Measurements from ENCODE around the gene TNFRSF21.
"Not testable (repeated sequence)": the region's sequence is repeated elsewhere in the genome, so short reads cannot be mapped to it uniquely, and the experiment has no call there.

The TNFRSF21 gene, protein sequence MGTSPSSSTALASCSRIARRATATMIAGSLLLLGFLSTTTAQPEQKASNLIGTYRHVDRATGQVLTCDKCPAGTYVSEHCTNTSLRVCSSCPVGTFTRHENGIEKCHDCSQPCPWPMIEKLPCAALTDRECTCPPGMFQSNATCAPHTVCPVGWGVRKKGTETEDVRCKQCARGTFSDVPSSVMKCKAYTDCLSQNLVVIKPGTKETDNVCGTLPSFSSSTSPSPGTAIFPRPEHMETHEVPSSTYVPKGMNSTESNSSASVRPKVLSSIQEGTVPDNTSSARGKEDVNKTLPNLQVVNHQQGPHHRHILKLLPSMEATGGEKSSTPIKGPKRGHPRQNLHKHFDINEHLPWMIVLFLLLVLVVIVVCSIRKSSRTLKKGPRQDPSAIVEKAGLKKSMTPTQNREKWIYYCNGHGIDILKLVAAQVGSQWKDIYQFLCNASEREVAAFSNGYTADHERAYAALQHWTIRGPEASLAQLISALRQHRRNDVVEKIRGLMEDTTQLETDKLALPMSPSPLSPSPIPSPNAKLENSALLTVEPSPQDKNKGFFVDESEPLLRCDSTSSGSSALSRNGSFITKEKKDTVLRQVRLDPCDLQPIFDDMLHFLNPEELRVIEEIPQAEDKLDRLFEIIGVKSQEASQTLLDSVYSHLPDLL

DNA sequence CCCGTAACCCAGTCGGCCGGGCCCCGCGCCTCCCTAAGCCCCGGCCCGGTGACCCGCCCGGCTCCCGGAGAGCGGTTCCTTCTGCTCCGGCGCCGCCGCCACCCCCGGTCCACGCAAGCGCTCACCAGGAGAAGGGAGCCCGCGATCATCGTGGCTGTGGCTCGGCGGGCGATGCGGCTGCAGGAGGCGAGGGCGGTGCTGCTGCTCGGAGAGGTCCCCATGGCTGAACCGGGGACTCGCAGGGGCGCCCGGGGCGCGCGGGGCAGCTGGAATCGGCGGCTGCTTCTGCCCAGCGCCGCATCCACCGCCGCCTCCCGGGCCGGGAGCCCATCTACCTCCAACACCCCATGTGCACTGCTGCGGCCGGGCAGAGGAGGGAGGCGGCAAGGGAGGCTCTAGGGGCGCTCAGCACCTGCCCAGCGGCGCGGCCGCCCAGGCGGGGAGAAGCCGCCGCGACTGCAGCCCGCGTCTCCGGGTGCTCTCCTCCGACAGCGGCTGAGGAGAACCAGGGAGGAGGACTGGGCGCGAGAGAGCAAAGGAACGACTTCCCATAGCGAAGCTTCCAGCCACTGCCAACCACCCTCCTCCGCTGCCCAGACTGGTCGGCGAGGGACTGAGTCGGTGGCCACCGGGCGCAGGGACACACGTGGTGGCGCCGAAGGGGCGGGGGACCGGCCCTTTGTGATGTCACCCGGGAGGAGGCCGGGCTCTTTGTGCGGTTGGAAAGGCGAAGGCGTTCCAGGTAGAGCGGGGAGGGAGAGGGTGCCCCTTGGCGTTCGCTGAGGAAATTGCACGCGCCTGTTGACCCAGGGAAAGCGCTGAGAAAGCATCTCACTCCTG is at the start of gene TNFRSF21:
TNFRSF21 (minus strand) TSS at position 615 of the 840 bp plus-strand sequence; CDS start at position 221, 394 bp downstream.
- DNase-seq = peak; percentile 92

DNA sequence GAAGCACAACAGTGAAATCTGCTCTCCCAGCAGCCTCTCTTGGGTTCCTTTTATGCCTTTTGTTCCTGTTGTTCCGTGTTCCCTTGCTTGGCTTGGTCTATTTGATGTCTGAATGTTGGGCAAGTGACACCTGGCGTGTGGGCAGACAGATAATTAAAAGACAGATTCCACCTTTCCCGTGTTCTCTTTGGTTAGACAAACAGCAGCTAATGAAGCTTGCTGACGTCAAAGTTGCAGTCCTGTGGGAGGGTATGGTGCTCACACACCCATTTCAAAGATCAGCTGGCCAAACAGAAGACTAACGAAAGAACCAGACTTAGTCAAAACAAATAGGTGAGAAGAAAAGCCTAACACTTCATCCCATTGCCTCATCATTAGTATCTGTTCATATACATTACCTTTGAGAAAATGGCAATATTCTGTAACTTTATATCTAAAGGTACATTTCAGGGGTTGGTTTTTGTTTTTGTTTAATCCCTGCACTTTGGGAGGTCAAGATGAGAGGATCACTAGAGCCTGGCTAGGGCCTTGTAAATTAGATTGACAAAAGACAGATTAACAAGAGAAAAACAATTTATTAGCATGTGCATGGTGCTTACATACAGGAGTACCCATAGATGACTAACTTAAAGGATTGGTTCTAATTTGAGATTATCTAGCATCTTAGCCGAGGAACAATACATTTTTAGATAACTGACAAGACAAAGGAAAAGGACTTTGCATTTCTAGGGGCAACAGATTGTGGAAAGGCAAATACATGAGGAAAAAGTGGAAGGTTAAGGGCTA is 48.9 kb upstream of the TNFRSF21 start:
- no peak for DNase-seq

GRCh38 chr6:47357827-47358226 is 48.1 kb upstream of the TNFRSF21 start:
- no peak for DNase-seq

- DNase-seq = no peak
These were observed 45.8 kb upstream of the TNFRSF21 start for GRCh38 chr6:47355496-47355895.

DNA sequence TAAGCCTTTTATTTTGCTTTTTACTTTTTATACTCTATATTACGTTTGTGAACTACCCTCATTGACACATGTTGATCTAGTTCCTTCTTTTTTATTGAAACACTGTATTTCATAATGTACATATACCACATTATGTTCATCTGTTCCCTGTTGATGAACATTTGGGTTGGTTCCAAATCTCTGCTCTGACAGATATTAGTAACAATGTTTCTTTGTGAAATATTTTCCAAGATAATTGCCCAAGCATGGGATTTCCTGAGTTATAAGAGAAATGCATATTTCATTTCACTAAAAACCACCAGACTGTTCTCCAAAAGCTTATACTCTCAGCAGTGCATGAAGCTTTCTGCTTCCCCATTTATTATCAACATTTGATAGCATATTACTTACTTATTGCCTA is 44.2 kb upstream of the TNFRSF21 start:
- DNase-seq = no peak

GRCh38 chr6:47352966-47353365 is 43.3 kb upstream of the TNFRSF21 start:
- no peak for DNase-seq

GRCh38 chr6:47352194-47352920 is 42.7 kb upstream of the TNFRSF21 start:
- no peak for DNase-seq

DNA sequence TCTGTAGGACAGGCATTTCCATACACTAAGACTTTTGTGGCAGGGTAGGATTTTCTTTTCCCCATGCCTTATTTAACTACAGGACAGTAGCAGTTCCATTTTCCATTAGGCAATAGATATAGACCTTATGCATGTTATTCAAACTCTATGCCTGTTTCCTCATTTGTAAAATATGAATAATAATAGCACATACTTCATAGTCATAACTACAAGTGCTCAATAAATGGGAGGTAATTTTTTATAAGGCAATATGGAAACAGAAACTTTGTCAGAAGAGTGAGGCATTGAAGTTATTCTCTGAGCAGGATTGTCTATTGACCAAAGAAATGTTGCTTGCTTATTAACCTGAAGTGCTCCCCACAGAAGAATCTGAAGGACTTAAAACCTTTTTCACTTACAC is 41.9 kb upstream of the TNFRSF21 start:
- DNase-seq = no peak

DNA sequence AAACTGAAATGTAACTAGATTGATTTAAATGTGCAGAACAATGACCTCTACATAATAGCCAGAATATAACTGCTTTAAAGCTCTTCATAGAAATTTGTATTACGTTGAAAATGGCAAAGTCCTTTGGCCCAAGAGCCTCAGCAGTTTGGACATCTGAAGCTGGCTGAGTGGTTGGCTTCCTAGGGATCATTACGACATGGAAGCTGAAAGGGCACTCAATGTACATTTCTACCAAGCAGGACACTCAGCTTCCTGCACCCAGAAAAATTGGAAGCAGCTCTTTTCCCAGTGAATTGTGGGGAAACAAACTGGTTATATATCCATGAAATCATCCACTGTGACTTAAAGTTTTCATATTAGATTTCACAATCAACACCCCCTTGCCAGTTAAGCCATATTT is 40.2 kb upstream of the TNFRSF21 start:
- DNase-seq = no peak

DNA sequence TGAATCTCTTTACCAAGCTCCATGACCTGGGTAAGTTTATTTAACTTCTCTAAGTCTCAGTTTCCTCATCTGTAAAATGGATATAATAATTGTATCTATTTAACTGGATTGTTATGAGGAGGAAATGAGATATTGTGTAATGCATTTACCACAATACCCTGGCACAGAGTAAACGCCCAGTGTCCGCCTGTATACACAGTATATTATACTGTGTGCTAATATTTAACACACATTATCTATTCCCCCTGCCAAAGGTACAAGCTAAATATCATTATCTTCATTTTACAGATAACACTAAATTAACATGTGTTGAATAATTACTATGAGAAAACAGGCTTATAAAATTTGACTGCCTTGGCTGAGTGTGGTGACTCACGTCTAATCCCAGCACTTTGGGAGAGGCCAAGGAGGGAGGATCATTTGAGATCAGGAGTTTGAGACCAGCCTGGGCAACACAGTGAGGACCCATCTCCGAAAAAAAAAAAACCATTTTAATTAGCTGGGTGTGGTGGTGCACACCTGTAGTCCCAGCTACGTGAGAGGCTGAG is 38.7 kb upstream of the TNFRSF21 start:
- DNase-seq = no peak

GRCh38 chr6:47345761-47346160 is 36.1 kb upstream of the TNFRSF21 start:
- DNase-seq = no peak

DNA sequence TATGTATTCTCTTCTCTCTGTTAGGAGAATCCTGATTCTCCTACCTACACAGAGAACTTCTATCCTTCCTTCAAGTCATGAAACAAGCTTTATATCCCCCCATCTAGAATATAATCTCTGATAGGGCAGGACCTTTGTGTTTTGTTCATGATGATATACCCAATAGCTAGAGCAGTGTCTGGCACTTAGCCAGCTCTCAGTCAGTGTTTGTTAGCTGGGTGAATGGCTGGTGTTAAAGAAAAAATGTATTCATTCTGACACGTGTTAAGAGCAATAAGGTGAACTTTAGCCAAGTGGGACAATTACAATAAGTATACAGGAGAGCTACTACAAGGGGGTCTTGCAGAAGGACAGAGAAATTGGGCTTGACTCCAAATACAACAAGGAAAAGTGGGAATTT is 34.3 kb upstream of the TNFRSF21 start:
- DNase-seq = peak; percentile 16

DNA sequence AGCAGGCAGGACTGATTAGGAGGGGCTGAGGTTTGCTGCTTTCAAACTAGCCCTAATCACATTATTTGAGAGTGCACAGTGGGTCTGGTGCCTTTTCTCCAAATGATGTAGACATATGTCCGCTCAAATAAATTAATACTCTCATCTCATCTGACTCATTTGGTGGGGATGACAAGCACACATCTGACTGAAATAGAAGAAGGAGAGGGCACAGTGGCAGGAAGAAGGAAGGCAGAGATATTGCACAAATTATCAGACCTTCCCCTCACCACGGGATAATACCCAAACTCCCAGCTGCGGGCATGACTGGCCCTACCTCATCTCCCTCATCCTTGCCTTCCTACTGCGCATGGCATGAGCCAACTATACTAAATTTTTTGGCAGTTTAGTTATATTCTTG is 33.9 kb upstream of the TNFRSF21 start:
- DNase-seq = no peak

- no peak for DNase-seq
These were observed 33.1 kb upstream of the TNFRSF21 start for GRCh38 chr6:47342824-47343223.

DNA sequence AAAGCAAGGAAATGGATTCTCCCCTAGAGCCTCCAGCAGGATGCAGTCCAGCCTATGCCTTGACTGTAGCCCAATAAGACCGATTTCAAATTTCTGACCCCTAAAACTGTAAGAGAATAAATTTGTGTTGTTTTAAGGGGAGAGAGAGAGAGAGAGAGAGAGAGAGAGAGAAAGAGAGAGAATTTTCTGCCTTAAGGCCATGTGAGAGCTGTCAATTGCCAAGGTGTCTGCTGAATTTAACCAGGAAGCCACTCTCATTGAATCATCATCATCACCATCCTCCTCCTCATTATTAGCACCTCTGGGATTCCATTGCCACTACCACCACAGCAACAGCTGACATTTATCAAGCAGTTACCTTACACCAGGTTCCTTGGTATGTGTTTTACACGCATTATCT is 27.8 kb upstream of the TNFRSF21 start:
- no peak for DNase-seq

DNA sequence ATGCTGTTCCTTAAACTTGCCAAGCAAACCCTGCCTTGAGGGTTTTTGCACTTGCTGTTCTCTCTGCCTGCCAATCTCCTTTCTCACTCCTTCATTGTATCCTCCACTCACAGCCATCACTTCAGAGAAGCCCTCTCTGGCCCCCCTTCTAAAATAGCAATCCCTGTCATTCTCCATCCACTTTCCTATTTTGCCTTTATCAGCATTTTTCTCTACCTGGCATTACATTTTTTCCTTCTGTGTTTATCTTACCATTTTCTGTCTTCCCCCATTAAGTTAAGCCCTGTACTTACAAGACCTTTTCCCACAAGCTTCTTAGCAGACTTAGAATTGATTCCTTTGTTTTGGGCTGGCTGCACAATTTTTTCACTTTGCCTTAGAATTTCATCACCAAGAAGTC is 26.6 kb upstream of the TNFRSF21 start:
- no peak for DNase-seq

DNA sequence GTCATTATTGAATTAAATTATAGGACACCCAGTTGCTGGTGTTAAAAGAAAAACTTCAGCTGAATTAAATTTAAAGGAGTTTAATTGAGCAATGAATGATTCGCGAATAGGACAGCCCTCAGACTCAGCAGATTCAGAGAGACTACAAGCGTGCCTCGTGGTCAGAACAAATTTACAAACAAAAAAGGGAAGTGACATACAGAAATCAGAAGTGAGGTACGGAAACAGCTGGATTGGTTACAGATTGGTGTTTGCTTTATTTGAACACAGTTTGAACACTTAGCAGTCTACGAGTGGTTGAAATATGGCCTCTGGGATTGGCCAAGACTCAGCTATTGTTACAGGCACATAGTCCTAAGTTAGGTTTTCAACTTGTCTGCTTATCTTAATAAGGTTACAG is 25.8 kb upstream of the TNFRSF21 start:
- no peak for DNase-seq

GRCh38 chr6:47334334-47334733 is 24.6 kb upstream of the TNFRSF21 start:
- no peak for DNase-seq

DNA sequence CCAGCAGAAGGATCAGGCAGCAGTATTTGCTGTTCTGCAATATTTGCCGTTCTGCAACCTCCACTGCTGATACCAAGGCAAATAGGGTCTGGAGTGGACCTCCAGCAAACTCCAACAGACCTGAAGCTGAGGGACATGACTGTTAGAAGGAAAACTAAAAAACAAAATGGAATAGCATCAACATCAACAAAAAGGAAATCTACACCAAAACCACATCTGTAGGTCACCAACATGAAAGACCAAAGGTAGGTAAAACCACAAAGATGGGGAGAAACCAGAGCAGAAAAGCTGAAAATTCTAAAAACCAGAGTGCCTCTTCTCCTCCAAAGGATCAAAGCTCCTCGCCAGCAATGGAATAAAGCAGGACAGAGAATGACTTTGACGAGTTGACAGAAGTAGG is 18.9 kb upstream of the TNFRSF21 start:
- not testable (repeated sequence) for DNase-seq

- DNase-seq = not testable (repeated sequence)
These were observed 18.4 kb upstream of the TNFRSF21 start for GRCh38 chr6:47328139-47328538.

- DNase-seq = no peak
These were observed 14.2 kb upstream of the TNFRSF21 start for GRCh38 chr6:47323887-47324286.

- no peak for DNase-seq
These were observed 13.6 kb upstream of the TNFRSF21 start for GRCh38 chr6:47323321-47323720.
